ENCODE measurements around the gene TMPRSS4.

Gene TMPRSS4

GRCh38 chr11:118138839-118139420, 62.1 kb downstream of the TMPRSS4 start:
- DNase-seq, result no peak

- DNase-seq, result peak; percentile 29
Observed at GRCh38 chr11:118139578-118139977, 62.7 kb downstream of the TMPRSS4 start.

- DNase-seq, result peak; percentile 25
Observed at GRCh38 chr11:118142081-118142480, 65.2 kb downstream of the TMPRSS4 start.

GRCh38 chr11:118142809-118143208, 65.9 kb downstream of the TMPRSS4 start:
- DNase-seq, result no peak

- DNase-seq, result no peak
Observed at GRCh38 chr11:118143661-118144185, 66.8 kb downstream of the TMPRSS4 start.

- no peak for DNase-seq
Observed at GRCh38 chr11:118144301-118145268, 67.7 kb downstream of the TMPRSS4 start.

GRCh38 chr11:118145285-118146227, 68.7 kb downstream of the TMPRSS4 start:
- DNase-seq, result peak; percentile 67

GRCh38 chr11:118146554-118146953, 69.7 kb downstream of the TMPRSS4 start:
- no peak for DNase-seq

- DNase-seq, result no peak
Observed at GRCh38 chr11:118147502-118147901, 70.6 kb downstream of the TMPRSS4 start.

GRCh38 chr11:118148240-118148639, 71.4 kb downstream of the TMPRSS4 start:
- DNase-seq, result no peak

- DNase-seq, result no peak
Observed at GRCh38 chr11:118148856-118149255, 72.0 kb downstream of the TMPRSS4 start.

GRCh38 chr11:118149493-118149892, 72.6 kb downstream of the TMPRSS4 start:
- DNase-seq, result no peak

GRCh38 chr11:118151431-118151830, 74.6 kb downstream of the TMPRSS4 start:
- DNase-seq, result no peak

GRCh38 chr11:118152020-118152551, 75.2 kb downstream of the TMPRSS4 start:
- no peak for DNase-seq

GRCh38 chr11:118152552-118153471, 75.9 kb downstream of the TMPRSS4 start, which contains the start of gene SCN4B:
SCN4B (minus strand) TSS chr11:118152823; CDS start chr11:118152673, 150 bp downstream.
- DNase-seq, result peak; percentile 54

GRCh38 chr11:118153516-118153915, 76.6 kb downstream of the TMPRSS4 start:
- no peak for DNase-seq

- no peak for DNase-seq
Observed at GRCh38 chr11:118153976-118154375, 77.1 kb downstream of the TMPRSS4 start.

- DNase-seq, result no peak
Observed at GRCh38 chr11:118154641-118155040, 77.8 kb downstream of the TMPRSS4 start.

GRCh38 chr11:118155776-118156530, 79.1 kb downstream of the TMPRSS4 start:
- no peak for DNase-seq

- DNase-seq, result no peak
Observed at GRCh38 chr11:118156531-118157185, 79.8 kb downstream of the TMPRSS4 start.
